CD4-positive, CD25-positive, alpha-beta regulatory T cell (primary cell): ENCODE results near the gene ISCU. TPM values are rescaled to one million over a fixed set of nuclear protein-coding genes. Genes with fewer than 3 reads are reported as not detected.

Source experiments
- ATAC-seq, 2 donors: fragments of 150-1000 bp; cut with Tn5 transposase; one replicate each; pipeline ENCODE4 v1.10.0; 2021; ENCODE audit warnings: low read depth in 2 of 2, moderate number of reproducible peaks in 2 of 2, moderate library complexity in 1 of 2
- DNase-seq, 3 donors: peaks; one replicate each; pipeline versions ENCODE4 v3.0.0 to v3.0.0-alpha.2; 2012 to 2022; ENCODE audit warnings: mixed read lengths in 1 of 3
- H3K27ac ChIP-seq: one replicate; pipeline ENCODE4 v1.7.0; 2013; ENCODE audit warnings: mild to moderate bottlenecking, low read length; ENCODE audit not compliant: insufficient read depth, poor library complexity, severe bottlenecking
- H3K27me3 ChIP-seq: one replicate; pipeline ENCODE4 v1.7.0; 2013; ENCODE audit warnings: low read length; ENCODE audit not compliant: control insufficient read depth, insufficient read depth
- H3K36me3 ChIP-seq: one replicate; pipeline ENCODE4 v1.7.0; 2013; ENCODE audit warnings: mild to moderate bottlenecking, low read length, moderate library complexity; ENCODE audit not compliant: control insufficient read depth, insufficient read depth
- H3K4me1 ChIP-seq: 2 replicates; pipeline ENCODE4 v1.7.0; 2013; ENCODE audit warnings: mild to moderate bottlenecking, low read length; ENCODE audit not compliant: insufficient read depth, control insufficient read depth, poor library complexity, severe bottlenecking
- H3K4me3 ChIP-seq: one replicate; pipeline ENCODE4 v1.7.0; 2013; ENCODE audit warnings: low read depth, mild to moderate bottlenecking, low read length, moderate library complexity
- H3K9me3 ChIP-seq, 2 experiments: 1 replicate in 1 of 2; 2 replicates in 1 of 2; pipeline ENCODE4 v1.7.0; 2013; ENCODE audit warnings: low read length in 2 of 2, mild to moderate bottlenecking in 1 of 2, moderate library complexity in 1 of 2; ENCODE audit not compliant: control insufficient read depth in 2 of 2
- H3K27ac Mint-ChIP-seq, 3 donors: one replicate each; pipeline ENCODE4 v1.8.0; 2020 to 2022; ENCODE audit warnings: mild to moderate bottlenecking in 3 of 3, mixed read lengths in 3 of 3, moderate library complexity in 2 of 3
- H3K27me3 Mint-ChIP-seq: one replicate; pipeline ENCODE4 v1.8.0; 2022; ENCODE audit warnings: mild to moderate bottlenecking, mixed read lengths
- H3K36me3 Mint-ChIP-seq: one replicate; pipeline ENCODE4 v1.8.0; 2020; ENCODE audit warnings: mixed read lengths
- H3K4me1 Mint-ChIP-seq, 4 donors: one replicate each; pipeline ENCODE4 v1.8.0; 2020 to 2022; ENCODE audit warnings: mixed read lengths in 4 of 4, mild to moderate bottlenecking in 1 of 4
- H3K4me3 Mint-ChIP-seq, 4 donors: one replicate each; pipeline ENCODE4 v1.8.0; 2020 to 2022; ENCODE audit warnings: mild to moderate bottlenecking in 4 of 4, mixed read lengths in 4 of 4, moderate library complexity in 3 of 4
- H3K9me3 Mint-ChIP-seq, 7 donors: one replicate each; pipeline ENCODE4 v1.8.0; 2020 to 2022; ENCODE audit warnings: mixed read lengths in 7 of 7, mild to moderate bottlenecking in 3 of 7, moderate library complexity in 2 of 7
- polyA plus RNA-seq, 4 donors: library from polyadenylated mRNA; unstranded; fragments of 300-500 nt; fragmentation: Illumina TruSeq; gene quantifications; one replicate each; pipeline ENCODE4 v1.2.3, GENCODE V29; 2021
- total RNA-seq: library from RNA; stranded (reverse); gene quantifications from one replicate; pipeline ENCODE4 v1.2.3, GENCODE V29; 2022

ISCU gene
- total and polyA plus RNA-seq, 5 donors from 2014 or later, result 173 to 295 (median 259) TPM

GRCh38 chr12:108560752-108561719 is 1.4 kb upstream of the ISCU start, which contains the start of gene SART3:
Gene SART3, minus strand, starts transcription at chr12:108561173. Its CDS starts 19 bp downstream, at chr12:108561154.
- Histone ChIP-seq H3K4me3 (peak within 1 kb of the TSS; percentile 97), H3K27me3 (no peaks in the 10 kb centered on the region), H3K4me1 (peaks cover 75% of the 10 kb centered on the region), H3K36me3 (peaks cover 26% of the 10 kb centered on the region), H3K27ac (peak within 1 kb of the TSS; percentile 93), H3K9me3 (no peaks in the 10 kb centered on the region)
- Mint-ChIP-seq H3K36me3 (peaks cover 7% of the 10 kb centered on the region), H3K9me3 (no peaks in the 10 kb centered on the region), H3K4me1 (peaks cover 18 to 64% (median 43%) of the 10 kb centered on the region in 4 donors), H3K27ac (peak within 1 kb of the TSS; percentile 99 to 100 (median 100)), H3K4me3 (peak within 1 kb of the TSS; percentile 98 to 100 (median 100)), H3K27me3 (no peaks in the 10 kb centered on the region)
- ATAC-seq (peak; percentile 53 to 54), DNase-seq (peak; percentile 69 to 93 (median 91))

DNA sequence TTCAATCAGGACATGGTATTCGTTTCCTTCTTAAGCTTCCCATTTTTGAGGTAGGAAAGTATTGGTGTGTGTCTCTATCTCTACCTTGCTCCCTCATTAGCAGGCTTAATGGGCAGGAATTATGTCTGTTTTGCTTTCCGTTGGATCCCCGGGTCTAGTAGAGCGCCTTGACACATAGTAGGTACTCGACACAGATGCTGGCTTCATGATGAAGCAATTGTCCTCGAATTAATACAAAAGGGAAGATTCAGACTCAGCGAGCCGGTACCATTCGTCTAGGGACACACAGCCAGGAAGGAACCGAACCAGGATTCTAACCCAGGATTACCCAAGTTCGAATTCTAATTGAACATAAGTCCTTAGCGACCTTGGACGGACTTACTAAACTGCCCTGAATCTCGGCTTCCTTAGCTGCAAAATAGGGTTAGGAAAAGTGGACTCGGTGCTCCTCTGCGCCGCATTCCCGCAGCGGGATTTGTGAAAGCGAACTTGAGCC is 496 bp upstream of the ISCU start:
- peak overlapping the region; percentile 97 for H3K4me3 ChIP-seq
- H3K4me3 Mint-ChIP-seq, result peak overlapping the region; percentile 98 to 100 (median 100)
- H3K9me3 ChIP-seq, result no peaks in the 10 kb centered on the region
- H3K27me3 Mint-ChIP-seq, result no peaks in the 10 kb centered on the region
- no peak for ATAC-seq
- peak overlapping the region; percentile 93 for H3K27ac ChIP-seq
- H3K4me1 Mint-ChIP-seq, result peaks cover 18 to 61% (median 36%) of the 10 kb centered on the region in 4 donors
- no peaks in the 10 kb centered on the region for H3K9me3 Mint-ChIP-seq
- peaks cover 11% of the 10 kb centered on the region for H3K36me3 Mint-ChIP-seq
- H3K27ac Mint-ChIP-seq, result peak overlapping the region; percentile 92 to 100 (median 99)
- H3K27me3 ChIP-seq, result no peaks in the 10 kb centered on the region
- H3K36me3 ChIP-seq, result peaks cover 31% of the 10 kb centered on the region
- no peak for DNase-seq
- H3K4me1 ChIP-seq, result peaks cover 69% of the 10 kb centered on the region

GRCh38 chr12:108563136-108563803 is 874 bp downstream of the ISCU start:
- peak; percentile 62 to 67 for ATAC-seq

GRCh38 chr12:108563804-108564151 is 1.4 kb downstream of the ISCU start:
- H3K4me3 Mint-ChIP-seq, result peak overlapping the region; percentile 98 to 100 (median 100)
- H3K4me1 Mint-ChIP-seq, result peaks cover 21 to 62% (median 42%) of the 10 kb centered on the region in 4 donors
- DNase-seq, result no peak
- Histone ChIP-seq H3K27me3 (no peaks in the 10 kb centered on the region), H3K27ac (peak overlapping the region; percentile 93), H3K4me1 (peaks cover 68% of the 10 kb centered on the region), H3K9me3 (no peaks in the 10 kb centered on the region), H3K36me3 (peaks cover 41% of the 10 kb centered on the region), H3K4me3 (peak overlapping the region; percentile 91)
- H3K27me3 Mint-ChIP-seq, result no peaks in the 10 kb centered on the region
- peaks cover 15% of the 10 kb centered on the region for H3K36me3 Mint-ChIP-seq
- H3K9me3 Mint-ChIP-seq, result no peaks in the 10 kb centered on the region
- H3K27ac Mint-ChIP-seq, result peak overlapping the region; percentile 78 to 100 (median 99)
- ATAC-seq, result no peak

More at GRCh38 chr12:108563136-108563803, 874 bp downstream of the ISCU start:
- Histone ChIP-seq H3K4me1 (peaks cover 66% of the 10 kb centered on the region), H3K36me3 (peaks cover 41% of the 10 kb centered on the region), H3K27me3 (no peaks in the 10 kb centered on the region), H3K9me3 (no peaks in the 10 kb centered on the region), H3K4me3 (peak overlapping the region; percentile 91), H3K27ac (peak overlapping the region; percentile 93)
- peak; percentile 78 to 93 (median 88) for DNase-seq
- H3K27ac Mint-ChIP-seq, result peak overlapping the region; percentile 78 to 100 (median 99)
- H3K4me3 Mint-ChIP-seq, result peak overlapping the region; percentile 98 to 100 (median 100)
- peaks cover 18 to 61% (median 38%) of the 10 kb centered on the region in 4 donors for H3K4me1 Mint-ChIP-seq
- H3K9me3 Mint-ChIP-seq, result no peaks in the 10 kb centered on the region
- no peaks in the 10 kb centered on the region for H3K27me3 Mint-ChIP-seq
- peaks cover 11% of the 10 kb centered on the region for H3K36me3 Mint-ChIP-seq

- peak overlapping the region in 2 of 3 donors; percentile 48 to 60 for H3K27ac Mint-ChIP-seq
- DNase-seq (no peak), ATAC-seq (no peak)
- H3K27ac ChIP-seq, result peak overlapping the region; percentile 47
- no peaks in the 10 kb centered on the region for H3K9me3 ChIP-seq
- no peaks in the 10 kb centered on the region for H3K27me3 ChIP-seq
- peaks cover 45% of the 10 kb centered on the region for H3K36me3 ChIP-seq
- no peaks in the 10 kb centered on the region for H3K9me3 Mint-ChIP-seq
- peaks cover 19% of the 10 kb centered on the region for H3K36me3 Mint-ChIP-seq
- no peaks in the 10 kb centered on the region for H3K27me3 Mint-ChIP-seq
- H3K4me1 Mint-ChIP-seq, result peaks cover 25 to 63% (median 45%) of the 10 kb centered on the region in 4 donors
- H3K4me3 ChIP-seq, result no peak overlapping the region
- H3K4me3 Mint-ChIP-seq, result peak overlapping the region in 1 of 4 donors; percentile 24
- peaks cover 66% of the 10 kb centered on the region for H3K4me1 ChIP-seq
Observed at GRCh38 chr12:108564724-108565123, 2.3 kb downstream of the ISCU start.

DNA sequence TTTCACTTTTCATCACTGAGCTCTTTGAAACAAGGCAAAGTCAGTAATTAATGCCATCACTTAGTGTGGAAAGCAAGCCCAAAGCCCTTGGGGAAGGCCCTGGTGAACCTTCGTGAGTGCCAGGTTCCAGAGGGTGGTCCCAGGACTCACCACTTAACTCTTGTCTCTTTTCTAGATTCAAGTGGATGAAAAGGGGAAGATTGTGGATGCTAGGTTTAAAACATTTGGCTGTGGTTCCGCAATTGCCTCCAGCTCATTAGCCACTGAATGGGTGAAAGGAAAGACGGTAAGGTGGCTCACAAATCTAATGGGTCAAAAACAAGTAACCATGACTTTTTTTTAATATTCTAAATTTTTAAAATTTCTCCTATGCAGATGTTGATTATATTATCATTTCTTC is 2.8 kb downstream of the ISCU start:
- Histone ChIP-seq H3K27me3 (no peaks in the 10 kb centered on the region), H3K4me1 (peaks cover 62% of the 10 kb centered on the region), H3K9me3 (no peaks in the 10 kb centered on the region), H3K27ac (peak overlapping the region; percentile 47), H3K36me3 (peaks cover 45% of the 10 kb centered on the region), H3K4me3 (no peak overlapping the region)
- DNase-seq (no peak), ATAC-seq (no peak)
- no peaks in the 10 kb centered on the region for H3K9me3 Mint-ChIP-seq
- peak overlapping the region in 1 of 4 donors; percentile 1 for H3K4me3 Mint-ChIP-seq
- peaks cover 21 to 63% (median 43%) of the 10 kb centered on the region in 4 donors for H3K4me1 Mint-ChIP-seq
- H3K36me3 Mint-ChIP-seq, result peaks cover 19% of the 10 kb centered on the region
- H3K27me3 Mint-ChIP-seq, result no peaks in the 10 kb centered on the region
- H3K27ac Mint-ChIP-seq, result peak overlapping the region; percentile 42 to 67 (median 60)

- Mint-ChIP-seq H3K4me1 (peaks cover 24 to 65% (median 43%) of the 10 kb centered on the region in 4 donors), H3K36me3 (peaks cover 16% of the 10 kb centered on the region), H3K27ac (peak overlapping the region; percentile 34 to 95 (median 60)), H3K4me3 (no peak overlapping the region), H3K9me3 (no peaks in the 10 kb centered on the region), H3K27me3 (no peaks in the 10 kb centered on the region)
- H3K9me3 ChIP-seq, result no peaks in the 10 kb centered on the region
- ATAC-seq (no peak), DNase-seq (peak in 2 of 3 donors; percentile 31 to 58)
- no peaks in the 10 kb centered on the region for H3K27me3 ChIP-seq
- H3K27ac ChIP-seq, result peak overlapping the region; percentile 47
- no peak overlapping the region for H3K4me3 ChIP-seq
- H3K36me3 ChIP-seq, result peaks cover 45% of the 10 kb centered on the region
- H3K4me1 ChIP-seq, result peaks cover 56% of the 10 kb centered on the region
Observed at GRCh38 chr12:108565976-108566375, 3.6 kb downstream of the ISCU start.
